HG03060 (cell line): ENCODE data around the gene NECAB3.

Experiments
- ATAC-seq: cut with Tn5 transposase; IDR thresholded peaks from one replicate; pipeline ENCODE4 v1.9.1; 2021; ENCODE audit warnings: low read depth, moderate number of reproducible peaks; ENCODE audit not compliant: unreplicated experiment

NECAB3 gene

GRCh38 chr20:33679758-33680485, 5.7 kb upstream of the NECAB3 start:
- no peak for ATAC-seq

- ATAC-seq = no peak
These were observed 3.9 kb upstream of the NECAB3 start for GRCh38 chr20:33677991-33678702.

- no peak for ATAC-seq
These were observed 2.7 kb upstream of the NECAB3 start for GRCh38 chr20:33676652-33677645.

- ATAC-seq = no peak
These were observed 1.9 kb upstream of the NECAB3 start for GRCh38 chr20:33676121-33676520.

- ATAC-seq = no peak
These were observed 1.1 kb upstream of the NECAB3 start for GRCh38 chr20:33675136-33675959.

- no peak for ATAC-seq
These were observed 576 bp downstream of the NECAB3 start for GRCh38 chr20:33673410-33674293.

- ATAC-seq = no peak
These were observed 1.2 kb downstream of the NECAB3 start for GRCh38 chr20:33673114-33673409.

- ATAC-seq = no peak
These were observed 1.7 kb downstream of the NECAB3 start for GRCh38 chr20:33672426-33673113.

GRCh38 chr20:33671573-33672288, 2.5 kb downstream of the NECAB3 start:
- ATAC-seq = no peak

GRCh38 chr20:33670715-33671499, 3.3 kb downstream of the NECAB3 start:
- no peak for ATAC-seq

- no peak for ATAC-seq
These were observed 4.2 kb downstream of the NECAB3 start for GRCh38 chr20:33669873-33670640.

- ATAC-seq = no peak
These were observed 5.0 kb downstream of the NECAB3 start for GRCh38 chr20:33669224-33669623.

- no peak for ATAC-seq
These were observed 5.6 kb downstream of the NECAB3 start for GRCh38 chr20:33668466-33669155.

GRCh38 chr20:33667676-33668465, 6.4 kb downstream of the NECAB3 start:
- ATAC-seq = no peak

GRCh38 chr20:33667245-33667675, 7.0 kb downstream of the NECAB3 start:
- ATAC-seq = peak; percentile 2
